Activated naive CD8-positive, alpha-beta T cell treated with anti-CD3 and anti-CD28 coated beads, Interleukin-2, amount 50 U/mL, for 16 hours (primary cell): Measurements from ENCODE around the gene NUTM2F.
"Not testable (repeated sequence)": the region's sequence is repeated elsewhere in the genome, so short reads cannot be mapped to it uniquely, and the experiment has no call there.

Source experiments
- DNase-seq: peaks from one replicate; pipeline ENCODE4 v3.0.0-alpha.2; 2020; ENCODE audit warnings: low read depth, low spot score

NUTM2F gene, protein sequence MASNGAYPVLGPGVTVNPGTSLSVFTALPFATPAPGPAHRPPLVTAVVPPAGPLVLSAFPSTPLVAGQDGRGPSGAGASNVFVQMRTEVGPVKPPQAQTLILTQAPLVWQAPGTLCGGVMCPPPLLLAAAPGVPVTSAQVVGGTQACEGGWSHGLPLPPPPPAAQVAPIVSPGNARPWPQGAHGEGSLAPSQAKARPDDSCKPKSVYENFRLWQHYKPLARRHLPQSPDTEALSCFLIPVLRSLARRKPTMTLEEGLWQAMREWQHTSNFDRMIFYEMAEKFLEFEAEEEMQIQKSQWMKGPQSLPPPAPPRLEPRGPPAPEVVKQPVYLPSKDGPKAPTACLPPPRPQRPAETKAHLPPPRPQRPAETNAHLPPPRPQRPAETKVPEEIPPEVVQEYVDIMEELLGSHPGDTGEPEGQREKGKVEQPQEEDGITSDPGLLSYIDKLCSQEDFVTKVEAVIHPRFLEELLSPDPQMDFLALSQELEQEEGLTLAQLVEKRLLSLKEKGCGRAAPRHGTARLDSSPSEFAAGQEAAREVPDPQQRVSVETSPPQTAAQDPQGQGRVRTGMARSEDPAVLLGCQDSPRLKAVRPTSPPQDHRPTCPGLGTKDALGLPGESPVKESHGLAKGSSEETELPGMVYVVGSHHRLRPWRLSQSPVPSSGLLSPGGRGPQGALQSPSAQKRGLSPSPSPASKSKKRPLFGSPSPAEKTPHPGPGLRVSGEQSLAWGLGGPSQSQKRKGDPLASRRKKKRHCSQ

DNA sequence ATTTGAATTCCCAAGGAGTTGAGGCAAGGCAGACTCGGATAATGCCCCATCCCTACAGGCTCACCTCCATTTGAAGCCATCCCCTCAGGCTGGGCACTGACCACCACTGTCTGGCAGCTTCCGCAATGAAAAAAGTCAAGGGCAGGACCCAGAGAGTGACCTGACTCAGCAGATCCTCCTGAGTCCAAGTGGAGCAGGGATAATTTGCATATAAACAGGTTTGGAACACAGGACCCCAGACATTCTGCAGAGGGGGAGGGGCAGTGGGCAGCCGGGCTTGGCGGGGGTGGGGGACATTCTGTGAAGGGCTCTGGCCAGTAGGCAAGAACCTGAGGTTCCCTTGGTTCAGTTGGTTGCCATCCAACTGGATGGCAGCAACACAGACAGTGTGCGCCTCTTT, at the start of gene NUTM2F:
Gene NUTM2F (minus strand): TSS at position 101 of the 400 bp plus-strand sequence. CDS start 21 bp downstream, at position 80.
- not testable (repeated sequence) for DNase-seq

GRCh38 chr9:94375197-94375596, 46.8 kb upstream of the NUTM2F start:
- DNase-seq = not testable (repeated sequence)

- DNase-seq = peak; percentile 70
Measured at GRCh38 chr9:94374176-94375056, 46.0 kb upstream of the NUTM2F start.

- DNase-seq = not testable (repeated sequence)
Measured at GRCh38 chr9:94373779-94374175, 45.3 kb upstream of the NUTM2F start.

DNA sequence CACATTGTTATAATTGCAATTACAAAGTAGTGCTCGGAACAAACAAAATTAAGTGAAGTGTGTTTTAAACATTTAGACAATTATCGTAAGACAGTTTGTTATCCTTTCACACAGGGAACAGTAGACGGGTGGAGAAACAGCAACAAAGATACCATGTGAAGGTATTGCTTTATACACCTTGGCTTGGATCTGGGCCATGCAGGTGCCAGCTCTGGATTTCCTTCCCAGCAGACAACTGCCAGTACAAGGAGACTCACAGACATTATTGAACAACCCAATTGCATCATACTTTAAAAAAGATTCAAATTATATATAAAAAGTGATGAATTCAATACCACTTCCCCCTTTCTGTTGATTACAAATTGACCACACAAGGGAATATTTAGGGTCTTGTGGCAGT, 41.8 kb upstream of the NUTM2F start:
- DNase-seq = not testable (repeated sequence)

- DNase-seq = not testable (repeated sequence)
Measured at GRCh38 chr9:94364093-94364614, 35.7 kb upstream of the NUTM2F start.

DNA sequence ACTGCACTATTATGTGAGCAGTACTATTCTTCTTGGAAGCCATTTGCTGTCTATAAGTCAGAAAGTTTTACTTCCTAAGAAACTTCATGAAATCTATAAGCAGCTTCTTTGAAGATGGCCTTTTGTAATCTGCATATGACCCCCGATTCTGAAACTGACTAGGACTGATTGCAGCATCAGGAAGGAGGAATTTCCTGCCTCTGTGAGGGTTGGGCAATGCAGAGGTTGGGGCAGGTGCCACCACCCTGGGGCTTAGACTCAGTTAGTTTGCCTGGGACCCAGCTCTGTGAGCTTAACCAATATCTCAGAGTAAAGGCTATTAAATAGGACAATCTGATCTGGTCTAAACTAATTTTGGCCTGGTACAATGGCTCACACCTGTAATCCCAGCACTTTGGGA, 28.7 kb upstream of the NUTM2F start:
- not testable (repeated sequence) for DNase-seq

DNA sequence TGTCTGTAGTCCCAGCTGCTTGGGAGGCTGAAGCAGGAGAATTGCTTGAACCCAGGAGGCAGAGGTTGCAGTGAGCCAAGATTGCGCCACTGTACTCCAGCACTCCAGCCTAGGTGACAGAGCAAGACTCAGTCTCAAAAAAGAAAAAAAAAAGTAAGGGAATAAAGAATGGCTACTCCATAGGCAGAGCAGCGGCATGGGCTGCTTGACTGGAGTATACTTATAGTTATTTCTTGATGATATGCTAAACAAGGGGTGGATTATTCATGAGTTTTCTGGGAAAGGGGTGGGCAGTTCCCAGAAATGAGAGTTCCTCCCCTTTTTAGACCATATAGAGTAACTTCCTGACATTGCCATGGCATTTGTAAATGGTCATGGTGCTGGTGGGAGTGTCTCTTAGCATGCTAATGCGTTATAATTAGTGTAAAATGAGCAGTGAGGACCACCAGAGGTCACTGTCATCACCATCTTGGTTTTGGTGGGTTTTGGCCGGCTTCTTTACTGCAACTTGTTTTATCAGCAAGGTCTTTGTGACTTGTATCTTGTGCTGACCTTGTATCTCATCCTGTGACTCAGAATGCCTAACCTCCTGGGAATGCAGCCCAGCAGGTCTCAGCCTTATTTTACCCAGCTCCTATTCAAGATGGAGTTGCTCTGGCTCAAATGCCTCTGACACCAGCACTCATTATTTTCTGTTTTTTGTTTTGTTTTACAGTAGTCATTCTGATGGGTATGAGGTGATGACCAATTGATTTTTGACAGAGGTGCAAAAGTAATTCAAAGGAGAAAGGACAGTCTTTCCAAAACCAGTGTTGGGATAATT, 23.7 kb upstream of the NUTM2F start:
- DNase-seq = not testable (repeated sequence)

- DNase-seq = not testable (repeated sequence)
Measured at GRCh38 chr9:94348754-94349153, 20.3 kb upstream of the NUTM2F start.

DNA sequence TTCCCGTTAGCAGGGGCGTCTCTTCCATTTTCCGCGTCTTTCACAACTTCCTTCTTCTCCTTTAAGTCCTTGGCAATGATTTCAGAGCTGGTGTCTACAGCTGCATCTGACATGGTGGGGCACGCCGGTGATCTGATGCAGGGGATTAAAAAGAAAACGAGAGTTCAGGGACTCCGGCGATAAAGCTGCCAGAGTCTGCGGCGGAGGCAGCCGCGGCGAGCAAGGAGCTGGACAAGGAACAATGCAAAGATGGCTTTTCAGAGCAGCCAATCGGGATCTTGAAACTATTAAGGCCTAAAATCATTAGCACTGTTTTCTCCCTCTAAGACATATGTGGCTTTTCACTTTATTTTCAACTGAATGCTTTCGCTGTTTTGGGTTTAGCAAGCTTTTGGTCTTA, 19.0 kb upstream of the NUTM2F start:
- DNase-seq = not testable (repeated sequence)

DNA sequence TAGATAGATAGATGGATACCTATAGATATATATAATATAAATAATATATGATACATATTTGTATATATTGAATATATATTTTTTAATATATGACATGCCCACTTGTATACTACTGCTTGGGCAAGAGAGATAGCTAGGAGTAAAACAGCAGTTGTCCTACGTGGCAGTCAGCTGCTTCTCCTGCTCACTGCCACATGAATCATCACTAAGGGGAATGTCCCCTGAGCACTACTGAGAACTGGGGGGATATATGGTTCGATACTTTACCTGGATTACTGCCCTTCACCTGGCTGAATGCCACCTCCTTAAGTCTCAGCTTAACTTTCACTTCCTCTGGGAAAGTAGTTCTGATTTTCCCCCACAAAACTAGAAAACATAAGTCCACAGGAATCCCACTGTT, 13.3 kb upstream of the NUTM2F start:
- DNase-seq = not testable (repeated sequence)

GRCh38 chr9:94340750-94341149, 12.3 kb upstream of the NUTM2F start:
- DNase-seq = not testable (repeated sequence)

DNA sequence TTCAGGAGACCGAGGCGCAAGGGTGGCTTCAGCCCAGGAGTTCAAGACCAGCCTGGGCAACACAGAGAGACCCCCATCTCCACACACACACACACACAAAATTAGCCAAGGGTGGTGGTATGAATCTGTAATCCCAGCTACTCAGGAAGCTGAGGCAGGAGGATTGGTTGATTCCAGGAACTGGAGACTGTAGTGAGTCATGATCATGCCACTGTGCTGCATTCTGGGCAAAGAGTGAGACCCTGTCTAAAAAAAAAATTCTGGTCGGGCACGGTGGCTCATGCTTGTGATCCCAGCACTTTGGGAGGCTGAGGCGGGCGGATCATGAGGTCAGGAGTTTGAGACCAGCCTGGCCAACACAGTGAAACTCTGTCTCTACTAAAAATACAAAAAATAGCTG, 11.2 kb upstream of the NUTM2F start:
- DNase-seq = not testable (repeated sequence)

DNA sequence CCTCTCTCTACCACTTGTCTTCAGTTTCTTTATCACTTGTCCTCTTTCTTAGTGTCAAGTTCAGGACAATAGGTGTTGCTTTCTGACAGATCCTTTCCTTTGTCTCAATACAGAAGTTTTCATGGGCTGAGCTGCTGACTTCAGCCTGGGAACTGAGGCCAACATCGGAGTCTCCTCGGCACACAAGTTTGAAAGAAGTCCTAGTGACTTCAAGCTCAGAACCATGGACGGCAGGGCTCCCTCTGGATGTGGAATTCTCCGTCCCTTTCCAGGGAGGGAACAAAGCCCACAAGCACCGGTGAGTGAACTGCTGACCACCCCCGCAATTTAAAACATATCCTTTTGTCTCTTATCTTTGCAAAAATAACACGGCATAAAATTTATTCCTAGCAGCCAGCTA, 10.3 kb upstream of the NUTM2F start:
- DNase-seq = not testable (repeated sequence)

DNA sequence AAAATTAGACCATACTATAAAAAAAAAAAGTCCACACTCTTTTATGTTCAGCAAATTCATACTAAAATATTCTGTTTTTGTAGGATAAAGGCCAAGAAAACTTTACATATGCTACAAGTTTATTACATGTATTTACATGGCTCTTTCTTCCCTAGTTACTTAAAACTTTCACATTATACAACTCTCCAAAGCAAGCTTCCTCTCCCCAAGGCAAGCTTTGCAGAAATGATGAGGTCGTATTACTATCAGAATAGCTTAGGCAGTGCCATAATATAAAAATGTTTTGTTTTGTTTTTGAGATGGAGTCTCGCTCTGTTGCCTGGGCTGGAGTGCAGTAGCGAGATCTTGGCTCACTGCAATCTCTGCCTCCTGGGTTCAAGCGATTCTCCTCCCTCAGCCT, 8.0 kb upstream of the NUTM2F start:
- DNase-seq = not testable (repeated sequence)

GRCh38 chr9:94325583-94325982, 2.9 kb downstream of the NUTM2F start:
- not testable (repeated sequence) for DNase-seq

DNA sequence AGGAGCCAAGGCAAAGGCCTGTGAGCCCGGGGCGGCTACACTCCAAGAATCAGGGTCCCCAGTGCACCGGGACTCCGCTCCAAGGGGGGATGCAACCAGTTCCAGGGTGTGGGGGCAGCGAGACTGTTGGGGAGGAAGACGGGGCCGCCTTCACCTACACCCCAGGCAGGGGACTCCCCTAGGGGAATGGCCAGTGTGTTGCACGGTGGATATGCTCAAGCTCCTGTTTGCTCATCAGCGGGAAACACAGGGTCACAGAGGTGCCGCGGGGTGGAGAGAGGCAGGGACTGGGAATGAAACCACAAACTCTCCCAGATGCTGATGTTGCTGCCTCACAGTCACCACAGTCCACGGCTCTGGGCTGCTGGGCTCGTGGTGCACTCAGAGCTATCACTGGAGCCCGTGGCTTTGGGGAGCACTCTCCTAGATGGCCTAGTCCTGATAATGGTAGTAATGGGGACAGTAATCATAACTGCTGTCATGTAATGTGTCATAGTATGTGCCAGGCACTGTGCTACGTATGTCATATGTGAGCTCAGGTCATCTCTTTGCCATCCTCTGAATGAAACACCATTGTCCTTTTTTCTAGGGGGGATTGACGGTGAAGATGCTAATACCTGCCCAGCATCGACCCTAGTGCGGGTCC, 5.2 kb downstream of the NUTM2F start:
- DNase-seq = not testable (repeated sequence)

GRCh38 chr9:94322342-94322940, 6.0 kb downstream of the NUTM2F start:
- not testable (repeated sequence) for DNase-seq

DNA sequence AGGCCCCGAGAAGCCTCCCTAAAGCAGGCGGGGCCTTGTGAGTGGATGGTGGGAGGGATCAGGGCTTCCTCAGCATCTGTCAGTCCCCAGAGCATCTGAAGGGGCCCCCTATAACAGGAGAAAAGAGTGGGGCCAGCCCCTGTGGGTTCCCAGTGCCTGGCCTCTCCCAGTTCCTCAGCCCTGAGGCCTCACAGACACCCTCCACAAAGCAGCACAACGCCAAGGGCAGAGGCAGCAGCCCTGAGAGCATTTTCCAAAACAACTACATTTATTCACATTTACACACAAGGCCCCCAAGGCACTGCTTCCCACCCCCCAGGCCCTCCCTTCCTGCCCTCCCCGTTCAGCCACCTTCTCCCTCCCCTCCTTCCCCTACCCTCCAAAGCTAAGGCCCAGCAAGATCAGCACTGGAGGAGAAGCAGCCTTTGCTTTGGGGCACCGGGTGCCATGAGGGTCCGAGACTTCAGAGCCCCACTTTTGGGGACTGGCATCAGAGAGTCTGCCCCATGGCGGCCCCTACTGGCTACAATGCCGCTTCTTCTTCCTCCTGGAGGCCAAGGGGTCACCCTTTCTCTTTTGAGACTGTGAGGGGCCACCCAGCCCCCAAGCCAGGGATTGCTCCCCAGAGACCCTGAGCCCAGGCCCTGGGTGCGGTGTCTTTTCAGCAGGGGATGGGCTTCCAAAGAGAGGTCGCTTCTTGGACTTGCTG, 10.3 kb downstream of the NUTM2F start:
- not testable (repeated sequence) for DNase-seq
